HTR-8/SVneo (cell line): Measurements from ENCODE around the gene ADORA3.
A peak's percentile ranks its signal among the peaks of the same experiment; 100 is the strongest.

ENCODE experiments used
- DNase-seq: peaks from one replicate; pipeline ENCODE4 v3.0.0; 2011; ENCODE audit warnings: low spot score, mixed read lengths; ENCODE audit not compliant: insufficient read length
- FAIRE-seq: peaks from 2 replicates; lab custom pipeline; 2011; peaks lifted over from hg19 to GRCh38; lab: Jason Lieb, UNC

The ADORA3 gene

GRCh38 chr1:111509997-111510375, 6.6 kb upstream of the ADORA3 start:
- no peak for FAIRE-seq
- DNase-seq = no peak

- DNase-seq = peak; percentile 25
Measured at GRCh38 chr1:111507411-111508201, 4.2 kb upstream of the ADORA3 start.

GRCh38 chr1:111506561-111506960, 3.1 kb upstream of the ADORA3 start:
- no peak for DNase-seq
- FAIRE-seq = no peak

More at GRCh38 chr1:111507411-111508201, 4.2 kb upstream of the ADORA3 start:
- FAIRE-seq = no peak

GRCh38 chr1:111505641-111506119, 2.2 kb upstream of the ADORA3 start:
- no peak for FAIRE-seq

GRCh38 chr1:111504097-111504496, 664 bp upstream of the ADORA3 start:
- DNase-seq (no peak), FAIRE-seq (no peak)

More at GRCh38 chr1:111505641-111506119, 2.2 kb upstream of the ADORA3 start:
- no peak for DNase-seq

GRCh38 chr1:111501645-111502044, 1.8 kb downstream of the ADORA3 start:
- no peak for FAIRE-seq
- DNase-seq = no peak

GRCh38 chr1:111499026-111499785, 4.2 kb downstream of the ADORA3 start:
- DNase-seq (no peak), FAIRE-seq (no peak)

- DNase-seq = no peak
- no peak for FAIRE-seq
Measured at GRCh38 chr1:111497592-111497991, 5.8 kb downstream of the ADORA3 start.

GRCh38 chr1:111496398-111496797, 7.0 kb downstream of the ADORA3 start:
- DNase-seq (no peak), FAIRE-seq (no peak)

- FAIRE-seq (no peak), DNase-seq (no peak)
Measured at GRCh38 chr1:111491070-111491469, 12.4 kb downstream of the ADORA3 start.

- DNase-seq = no peak
- FAIRE-seq = no peak
Measured at GRCh38 chr1:111490220-111490619, 13.2 kb downstream of the ADORA3 start.

- DNase-seq (no peak), FAIRE-seq (no peak)
Measured at GRCh38 chr1:111489604-111490003, 13.8 kb downstream of the ADORA3 start.

- FAIRE-seq = no peak
- DNase-seq = no peak
Measured at GRCh38 chr1:111488669-111489068, 14.8 kb downstream of the ADORA3 start.

- FAIRE-seq (no peak), DNase-seq (no peak)
Measured at GRCh38 chr1:111487133-111487532, 16.3 kb downstream of the ADORA3 start.

GRCh38 chr1:111486431-111486830, 17.0 kb downstream of the ADORA3 start:
- FAIRE-seq = no peak
- no peak for DNase-seq

- DNase-seq (no peak), FAIRE-seq (no peak)
Measured at GRCh38 chr1:111484391-111485026, 18.9 kb downstream of the ADORA3 start.

- no peak for FAIRE-seq
- DNase-seq = no peak
Measured at GRCh38 chr1:111483876-111484275, 19.6 kb downstream of the ADORA3 start.

GRCh38 chr1:111483166-111483565, 20.3 kb downstream of the ADORA3 start:
- DNase-seq = no peak
- FAIRE-seq = no peak

- FAIRE-seq = no peak
- peak; percentile 56 for DNase-seq
Measured at GRCh38 chr1:111481387-111482221, 21.8 kb downstream of the ADORA3 start.

- FAIRE-seq = no peak
- DNase-seq = no peak
Measured at GRCh38 chr1:111480674-111481073, 22.8 kb downstream of the ADORA3 start.
